CD4-positive, alpha-beta T cell treated with Interleukin-4 for 1 hour (primary cell): ENCODE measurements around the gene TRIM42.

ENCODE experiments used
- DNase-seq, 2 donors: peaks; one replicate each; pipeline ENCODE4 v3.0.0-alpha.2; 2020 to 2022

The TRIM42 gene

DNA sequence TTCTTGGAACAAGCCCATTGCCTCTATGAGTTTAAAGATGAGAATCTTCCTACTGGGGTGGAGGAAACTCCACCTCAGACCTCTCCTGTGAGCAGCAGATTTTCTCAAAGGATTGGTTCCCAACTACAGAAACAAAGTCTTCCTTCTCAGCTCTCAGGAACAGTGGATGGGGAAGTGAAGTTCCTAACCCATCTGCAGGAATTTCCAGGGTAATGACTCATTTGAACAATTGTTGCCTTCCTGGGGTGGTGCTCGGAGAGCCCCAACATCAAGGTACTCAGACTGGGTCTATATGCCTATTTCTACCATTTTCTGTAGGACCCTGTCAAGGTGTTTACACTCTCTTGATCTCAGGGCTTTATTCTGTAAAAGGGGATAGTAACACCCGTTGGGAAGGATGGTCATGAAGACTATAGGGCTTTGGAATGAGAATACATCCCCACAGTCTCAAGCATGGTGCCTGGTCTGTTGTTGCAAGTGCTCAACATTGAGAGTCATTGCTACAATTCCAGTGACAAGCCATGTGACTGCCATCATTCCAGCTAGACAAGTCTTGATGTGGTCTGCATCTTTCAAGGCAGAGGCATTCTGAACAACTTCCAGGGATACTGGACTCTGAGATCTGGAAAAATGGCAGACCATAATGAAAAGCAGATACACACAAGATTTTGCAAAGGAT, 33.0 kb downstream of the TRIM42 start:
- no peak for DNase-seq

DNA sequence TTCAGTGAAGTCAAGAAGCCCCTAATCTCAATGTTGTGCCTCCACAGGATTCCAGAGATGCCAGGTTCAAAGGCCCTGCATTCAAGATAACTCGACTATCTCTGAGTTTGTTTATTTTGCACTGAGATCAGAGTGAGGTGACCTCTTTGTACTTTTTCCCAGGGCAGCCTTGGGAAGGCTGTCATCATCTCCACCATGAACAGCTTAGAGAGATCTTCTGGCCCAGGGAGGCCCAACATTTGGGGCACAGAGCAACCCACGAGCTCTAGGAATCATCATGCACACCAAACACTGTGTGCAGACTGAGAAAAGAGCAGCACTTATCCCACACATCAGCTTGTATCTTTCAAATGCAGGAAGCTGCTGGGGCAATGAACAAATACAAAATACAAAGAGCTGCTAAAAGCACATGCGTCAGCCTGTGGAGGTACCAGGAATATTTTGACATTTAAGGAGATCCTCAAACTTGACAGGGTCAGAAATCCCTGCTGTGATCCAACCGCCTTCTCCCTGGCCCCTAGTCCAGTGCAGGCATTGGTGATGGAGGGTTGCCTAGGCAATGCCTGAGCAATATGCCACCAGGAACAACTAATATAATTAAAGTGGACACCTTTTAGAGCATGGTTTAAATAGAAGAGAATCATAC, 33.6 kb downstream of the TRIM42 start:
- DNase-seq: no peak

DNA sequence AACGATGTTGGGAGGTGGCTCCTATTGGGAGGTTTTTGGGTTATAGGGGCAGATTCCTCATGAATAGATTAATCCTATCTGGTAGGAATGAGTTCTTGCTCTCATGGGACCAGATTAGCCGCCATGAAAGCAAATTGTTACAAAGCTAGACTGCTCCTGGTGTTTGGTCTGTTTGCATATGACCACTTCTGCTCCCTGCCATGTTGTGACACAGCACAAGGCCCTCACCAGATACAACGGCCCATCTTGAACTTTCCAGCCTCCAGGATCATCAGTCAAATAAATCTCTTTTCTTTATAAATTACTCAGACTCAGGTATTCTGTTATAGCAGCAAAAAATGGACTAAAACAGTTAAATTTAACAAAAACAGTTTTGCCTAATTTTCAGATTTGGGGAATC, 34.4 kb downstream of the TRIM42 start:
- no peak for DNase-seq

DNA sequence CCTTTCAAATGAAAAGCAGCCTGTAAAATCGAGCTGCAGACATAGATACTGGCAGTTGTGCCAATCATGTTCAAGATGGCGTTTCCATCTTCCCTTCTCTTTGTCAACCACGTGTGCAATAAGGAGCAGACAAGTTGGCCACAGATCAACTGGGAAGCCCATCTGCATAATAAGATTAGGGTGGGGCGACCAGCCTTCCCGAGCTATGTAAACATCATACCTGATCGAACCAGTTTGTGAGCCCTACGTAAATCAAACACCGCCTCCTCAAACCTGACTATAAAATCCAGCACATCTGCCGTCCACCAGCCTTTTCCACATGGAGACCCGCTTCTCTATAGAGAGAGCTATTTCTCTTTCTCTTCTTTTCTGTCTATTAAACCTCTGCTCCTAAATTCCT, 37.2 kb downstream of the TRIM42 start:
- DNase-seq: no peak

DNA sequence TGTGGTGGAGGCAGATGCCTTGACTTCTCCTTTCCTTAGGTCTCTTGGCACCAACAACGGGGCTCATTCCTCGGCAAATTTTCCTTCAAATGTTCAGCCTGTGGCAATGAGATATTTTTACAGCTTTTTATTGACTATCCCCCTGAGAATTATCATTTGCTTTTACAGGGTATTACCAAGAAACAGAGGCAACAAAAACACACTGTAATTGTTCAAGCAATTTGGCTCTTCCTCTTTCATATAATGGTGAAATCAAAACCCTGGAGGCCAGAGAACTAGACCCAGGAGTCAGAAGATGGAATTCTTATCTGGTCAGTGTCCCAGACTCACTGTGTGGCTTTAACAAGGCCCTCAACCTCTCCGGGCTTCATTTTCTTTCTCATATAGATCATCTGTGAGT, 40.1 kb downstream of the TRIM42 start:
- no peak for DNase-seq

DNA sequence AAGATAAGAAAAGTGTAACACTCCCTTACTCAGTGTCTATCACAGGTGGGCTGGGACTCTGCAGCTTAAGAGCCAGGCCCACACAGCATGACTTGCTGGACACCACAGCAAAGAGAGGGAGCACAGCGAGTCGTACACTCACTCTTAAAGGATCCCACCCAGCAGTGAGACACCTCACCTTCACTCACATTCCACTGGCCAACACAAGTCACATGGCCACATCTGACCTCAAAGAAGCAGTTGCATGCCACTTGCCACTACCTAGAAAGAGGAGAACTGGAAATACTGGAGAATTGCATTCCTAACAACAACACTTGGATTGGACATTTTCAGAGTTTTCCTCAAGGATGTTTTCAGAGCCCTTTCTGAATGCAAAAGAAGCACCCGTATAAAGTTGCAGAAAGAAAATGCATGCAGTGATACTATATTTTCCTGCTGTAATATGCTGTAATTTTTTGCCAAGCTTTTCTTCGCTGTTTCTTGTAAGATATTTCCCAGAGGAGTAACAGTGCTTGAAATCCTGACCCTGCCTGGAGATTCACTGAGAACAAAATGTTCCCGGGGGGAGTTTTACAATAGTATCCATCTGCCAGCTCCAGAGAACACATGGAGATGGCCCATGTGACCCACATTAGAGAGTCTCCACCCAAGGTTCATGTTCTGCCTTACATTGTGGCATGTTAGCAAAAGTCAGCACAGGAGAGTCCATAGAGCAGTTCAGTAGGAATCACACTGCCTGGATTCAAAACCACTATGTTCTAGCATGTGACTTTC, 42.2 kb downstream of the TRIM42 start:
- DNase-seq: no peak

DNA sequence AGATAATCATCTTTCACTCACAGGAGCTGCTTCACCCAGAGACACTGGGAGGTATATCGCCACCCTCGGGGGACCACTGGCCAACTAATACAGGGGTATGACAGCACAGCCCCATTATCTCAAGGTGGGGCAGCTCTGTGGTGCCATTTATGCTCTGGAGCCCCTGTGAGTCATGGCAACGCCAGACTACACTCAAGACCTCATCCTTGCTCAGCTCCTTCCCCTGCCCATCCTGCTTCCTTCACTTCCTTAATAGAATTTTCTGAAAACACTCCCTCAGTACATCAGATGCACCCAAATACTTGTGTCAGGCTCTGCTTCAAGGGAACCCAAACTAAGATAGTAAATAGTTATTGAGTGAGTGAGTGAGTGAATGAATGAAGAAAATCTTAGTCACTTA, 45.7 kb downstream of the TRIM42 start:
- DNase-seq: no peak

DNA sequence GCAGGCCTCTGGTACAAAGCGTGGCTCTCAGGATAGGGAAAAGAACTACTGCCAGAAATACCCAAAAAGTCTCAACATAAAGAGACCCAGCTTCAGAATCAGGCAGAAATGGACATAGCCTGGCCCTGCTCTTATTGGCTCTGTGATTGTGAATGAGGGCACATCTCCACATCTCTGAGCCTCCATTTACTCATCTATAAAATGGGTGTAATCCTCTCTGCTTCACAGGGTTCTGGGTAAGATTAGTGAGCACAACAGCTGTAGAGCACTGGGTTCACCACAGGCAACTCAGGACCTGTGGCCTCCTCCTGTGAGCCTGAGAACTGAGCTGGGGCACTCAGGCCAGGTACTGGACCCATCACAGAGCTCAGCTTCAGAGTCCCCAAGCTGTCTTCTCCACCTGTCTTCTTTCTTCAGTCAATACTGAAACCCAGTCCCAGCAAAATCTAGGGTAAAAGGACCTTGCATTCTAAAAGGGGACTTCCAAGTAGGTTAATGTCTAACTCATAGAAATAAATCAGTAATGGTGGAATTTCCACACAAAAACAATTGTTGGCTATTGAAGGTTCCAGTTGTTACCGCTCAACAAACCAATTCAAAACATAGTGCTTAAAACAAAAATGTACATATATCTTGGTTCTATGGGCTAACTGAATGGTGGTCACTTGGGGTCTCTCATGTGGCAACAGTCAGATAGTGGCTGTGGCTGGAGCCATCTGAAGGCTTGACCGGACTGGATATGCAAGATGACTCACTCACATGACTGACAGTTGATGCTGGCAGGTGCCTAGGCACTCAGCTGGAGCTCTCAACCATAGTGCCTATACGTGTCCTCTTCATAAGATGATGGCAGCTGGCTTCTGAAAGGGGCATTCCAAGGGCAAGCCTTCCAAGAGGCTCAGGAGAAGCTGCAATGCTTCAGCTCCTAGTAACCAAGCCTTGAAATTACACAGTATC, 47.3 kb downstream of the TRIM42 start:
- no peak for DNase-seq

DNA sequence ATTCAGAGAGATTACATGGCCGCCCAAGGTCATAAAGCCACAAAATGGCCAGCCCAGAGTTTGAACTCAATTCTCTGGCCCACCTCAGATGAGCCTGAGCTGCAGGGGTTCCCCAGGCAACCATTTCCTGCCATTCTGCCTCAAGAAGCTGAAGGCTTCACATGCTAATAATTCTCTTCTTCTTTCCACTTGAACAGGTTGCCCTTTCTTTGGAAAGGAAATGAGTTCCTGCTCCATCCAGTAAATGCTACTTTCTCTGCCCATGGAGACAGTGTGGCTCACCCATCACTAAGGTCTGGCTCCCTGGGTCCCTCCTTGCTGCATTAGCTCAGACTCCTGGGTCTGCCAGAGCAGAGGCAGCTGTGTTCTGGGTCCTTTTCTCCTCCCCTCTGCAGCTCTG, 48.2 kb downstream of the TRIM42 start:
- DNase-seq: no peak

DNA sequence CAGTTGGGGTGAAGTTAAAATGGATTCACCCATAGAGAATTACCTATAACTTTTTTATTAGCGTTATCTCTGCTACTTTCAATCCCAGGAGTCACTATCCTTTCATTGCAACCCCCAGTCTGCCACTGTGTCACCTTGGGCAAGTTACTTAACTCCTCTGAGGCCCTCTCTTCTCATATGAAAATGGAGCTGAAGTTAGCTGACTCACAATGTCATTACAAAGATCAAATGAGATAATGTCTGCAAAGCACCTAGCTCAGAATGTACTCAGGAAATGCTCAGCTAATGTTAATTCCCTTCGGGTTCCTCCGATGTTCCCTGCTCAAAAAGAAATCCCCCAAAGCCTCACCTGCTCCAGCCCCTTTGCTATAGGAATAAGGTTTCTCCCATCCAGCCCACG, 50.0 kb downstream of the TRIM42 start:
- DNase-seq: no peak

DNA sequence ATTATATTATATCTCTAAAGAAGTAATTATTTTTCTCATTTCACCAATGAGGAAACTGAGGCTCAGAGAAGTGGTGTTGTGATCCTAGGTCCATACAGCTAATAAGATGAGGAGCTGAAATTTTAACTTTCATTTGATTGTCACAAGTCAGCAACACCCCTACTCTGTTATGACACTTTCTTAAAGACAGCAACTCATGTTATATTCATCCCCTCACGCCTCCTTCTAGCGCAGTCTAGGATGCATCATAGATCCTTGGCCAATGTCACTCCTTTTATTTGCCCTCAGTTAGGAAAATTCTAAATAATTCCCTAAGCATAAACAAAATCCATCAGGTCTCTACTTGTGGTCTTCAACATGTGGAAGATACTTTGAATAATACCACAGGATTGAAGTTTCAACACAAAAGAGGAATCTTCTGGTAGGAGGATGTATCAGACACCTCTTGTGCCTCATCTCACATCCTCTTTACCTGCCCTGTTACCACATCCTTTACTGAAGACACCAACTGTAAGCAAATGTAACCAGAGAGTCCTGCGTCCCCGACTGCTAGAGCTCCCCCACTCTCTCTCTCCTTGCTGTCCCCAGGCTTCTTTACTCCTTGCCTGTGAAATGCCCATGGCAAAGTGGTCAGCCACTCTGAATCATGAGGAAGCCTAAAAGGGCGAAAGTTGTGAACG, 53.7 kb downstream of the TRIM42 start:
- DNase-seq: no peak

DNA sequence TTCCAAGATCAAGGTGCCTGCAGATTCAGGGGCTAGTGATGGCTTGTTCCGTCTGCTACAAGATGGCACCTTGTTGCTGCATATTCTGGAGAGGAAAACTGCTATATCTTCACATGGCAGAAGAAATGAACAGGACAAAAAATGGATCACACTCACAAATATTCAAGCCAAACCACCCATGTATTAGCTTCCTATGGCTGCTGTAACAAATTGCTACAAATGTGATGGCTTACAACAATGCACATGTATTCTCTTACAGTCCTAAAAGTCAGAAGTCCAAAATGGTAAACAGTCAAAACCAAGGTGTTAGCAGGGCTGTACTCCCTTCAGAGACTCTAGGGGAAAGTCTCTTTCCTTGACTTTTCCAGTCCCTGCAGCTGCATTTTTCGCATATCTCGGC, 55.8 kb downstream of the TRIM42 start:
- DNase-seq: no peak

DNA sequence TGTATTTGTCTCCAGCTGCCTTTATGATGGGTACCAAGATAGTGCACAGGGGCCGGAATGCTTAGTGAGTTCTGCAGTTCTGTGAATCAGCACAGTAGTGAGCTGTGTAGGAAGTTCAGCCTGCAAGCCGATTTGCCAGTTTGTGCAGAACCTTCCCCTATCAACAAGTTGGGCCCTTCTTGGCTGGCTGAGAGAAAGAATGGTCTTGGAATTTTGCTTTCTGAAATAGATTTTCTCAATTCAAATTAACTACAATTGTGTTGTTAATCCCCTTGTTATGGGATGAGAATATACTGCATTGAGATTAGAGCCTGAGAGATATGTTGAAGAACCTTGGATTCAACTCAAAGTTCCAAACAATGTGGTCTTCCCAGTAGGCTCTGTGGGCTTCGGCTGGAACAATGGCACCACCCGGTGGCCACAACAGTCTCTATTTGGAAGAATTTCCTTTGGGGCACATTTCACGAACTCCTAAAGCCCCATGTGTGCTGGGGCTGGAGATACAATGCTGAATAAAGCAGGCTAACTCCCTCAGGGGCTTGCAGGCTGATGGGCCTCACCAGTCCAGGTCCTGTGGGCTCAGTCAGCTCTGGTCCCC, 59.1 kb downstream of the TRIM42 start:
- DNase-seq: no peak

DNA sequence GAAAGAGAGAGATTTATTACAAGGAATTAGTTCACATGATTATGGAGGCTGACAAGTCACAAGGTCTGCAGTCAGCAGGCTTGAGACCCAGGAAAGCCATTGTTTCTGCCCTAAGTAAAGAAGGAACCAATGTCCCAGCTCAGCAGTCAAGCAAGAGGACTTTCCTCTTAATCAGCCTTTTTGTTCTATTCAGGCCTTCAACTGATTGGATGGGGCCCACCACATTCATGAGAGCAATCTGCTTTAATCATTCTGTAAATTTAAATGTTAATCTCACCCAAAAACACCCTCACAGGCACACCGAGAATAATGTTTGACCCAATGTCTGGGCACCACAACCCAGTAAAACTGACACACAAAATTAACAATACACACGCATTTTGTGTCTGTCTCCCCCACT, 64.3 kb downstream of the TRIM42 start:
- DNase-seq: no peak

DNA sequence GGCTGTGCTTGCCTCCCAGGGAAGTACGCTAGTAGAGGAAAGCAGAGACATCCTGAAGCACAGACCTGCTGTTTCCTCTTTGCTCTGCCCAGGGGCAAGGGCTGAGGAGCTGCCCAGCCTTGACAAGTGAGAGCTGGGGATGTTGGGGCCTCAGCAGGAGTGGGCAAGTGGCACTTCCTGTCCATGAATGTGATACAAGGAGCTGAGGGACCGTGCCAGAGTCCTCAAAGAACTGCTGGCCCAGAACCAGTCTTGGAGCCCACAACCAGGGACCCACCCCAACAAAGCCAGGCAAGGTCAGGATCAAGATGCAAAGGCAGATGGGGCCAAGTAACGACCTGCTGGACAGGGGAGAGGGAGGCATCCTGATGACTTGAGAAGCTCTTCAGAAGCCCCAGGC, 70.3 kb downstream of the TRIM42 start:
- DNase-seq: no peak

DNA sequence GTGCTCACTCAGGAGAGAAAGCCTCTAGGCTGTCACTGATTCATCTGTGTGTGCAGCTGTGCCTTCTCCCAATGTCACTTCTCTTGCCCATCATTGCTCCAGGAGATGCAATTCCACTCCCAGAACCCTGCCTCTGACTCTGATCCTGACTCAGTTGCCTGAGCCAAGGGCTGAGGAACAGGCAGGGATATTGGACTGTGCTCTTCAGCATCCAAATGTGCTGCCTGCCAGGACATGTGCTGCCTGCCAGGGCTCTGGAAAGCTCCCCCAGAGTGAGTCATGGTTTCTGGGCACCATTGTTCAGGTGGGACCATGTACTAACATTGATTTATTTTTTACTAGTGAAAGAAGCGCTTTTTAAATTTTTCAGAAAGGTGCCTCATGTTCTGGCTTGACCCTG, 71.0 kb downstream of the TRIM42 start:
- DNase-seq: no peak
